Caco-2 (cell line): ENCODE results near the gene C5orf15. TPM values are rescaled to one million over a fixed set of nuclear protein-coding genes. Genes with fewer than 3 reads are reported as not detected.
A peak's percentile ranks its signal among the peaks of the same experiment; 100 is the strongest.
"Not testable (repeated sequence)": the region's sequence is repeated elsewhere in the genome, so short reads cannot be mapped to it uniquely, and the experiment has no call there.

Experiments used
- BruUV-seq: library from RNA; stranded (reverse); fragments of 400-500 nt; replicated peaks from 2 replicates; lab custom pipeline; 2021; lab: Mats Ljungman, UMichigan
- CTCF ChIA-PET: fragments of 300-600 bp; sonication (Branson Sonifier 250); formaldehyde crosslinking; loops from one replicate; lab custom pipeline; 2022; ENCODE audit warnings: antibody characterized with exemption; lab: Charles Lee
- POLR2A ChIA-PET: fragments of 300-600 bp; sonication (Branson Sonifier 250); formaldehyde crosslinking; loops from one replicate; lab custom pipeline; 2022; ENCODE audit warnings: antibody characterized with exemption; lab: Charles Lee
- DNase-seq, 2 experiments: peaks; one replicate each; pipeline versions ENCODE4 v3.0.0 to v3.0.0-alpha.2; 2020 to 2022
- H3K27me3 ChIP-seq: replicated peaks from 2 replicates; pipeline ENCODE4 v1.6.0; 2011; ENCODE audit warnings: low read length; ENCODE audit not compliant: control insufficient read depth, insufficient read depth
- H3K36me3 ChIP-seq: 2 replicates; pipeline ENCODE4 v1.5.1; 2011; ENCODE audit warnings: low read length; ENCODE audit not compliant: control insufficient read depth, insufficient read depth
- H3K4me1 ChIP-seq: fragments of 250-450 bp; sonication (Bioruptor Pico); 2 replicates; pipeline ENCODE4 v1.5.1; 2020; ENCODE audit warnings: mild to moderate bottlenecking
- H3K4me3 ChIP-seq: 2 replicates; pipeline ENCODE4 v1.5.1; 2011; ENCODE audit warnings: low read depth, mild to moderate bottlenecking, control low read depth, low read length
- H3K9me3 ChIP-seq: fragments of 250-450 bp; sonication (Bioruptor Pico); 2 replicates; pipeline ENCODE4 v1.5.1; 2020; ENCODE audit warnings: mild to moderate bottlenecking, moderate library complexity
- H3K27ac Mint-ChIP-seq: one replicate; pipeline ENCODE4 v1.8.0; 2022; ENCODE audit warnings: mixed read lengths; ENCODE audit not compliant: unreplicated experiment
- H3K27me3 Mint-ChIP-seq: one replicate; pipeline ENCODE4 v1.8.0; 2022; ENCODE audit warnings: mixed read lengths; ENCODE audit not compliant: insufficient read depth, unreplicated experiment
- H3K36me3 Mint-ChIP-seq: one replicate; pipeline ENCODE4 v1.8.0; 2022; ENCODE audit warnings: mild to moderate bottlenecking, mixed read lengths; ENCODE audit not compliant: insufficient read depth, unreplicated experiment
- H3K4me1 Mint-ChIP-seq: one replicate; pipeline ENCODE4 v1.8.0; 2022; ENCODE audit warnings: low read depth, mixed read lengths; ENCODE audit not compliant: unreplicated experiment
- H3K4me3 Mint-ChIP-seq: one replicate; pipeline ENCODE4 v1.8.0; 2022; ENCODE audit warnings: mild to moderate bottlenecking, moderate library complexity, mixed read lengths; ENCODE audit not compliant: unreplicated experiment
- H3K9me3 Mint-ChIP-seq: one replicate; pipeline ENCODE4 v1.8.0; 2022; ENCODE audit warnings: mixed read lengths; ENCODE audit not compliant: unreplicated experiment
- CTCF ChIP-seq, 2 experiments: fragments of 200-600 bp in 1 of 2; IDR thresholded peaks; 1 replicate in 1 of 2; 2 replicates in 1 of 2; pipeline versions ENCODE4 v1.5.1 to v1.8.0; 2011 to 2022; ENCODE audit warnings: antibody characterized with exemption in 1 of 2, control low read depth in 1 of 2, inconsistent platforms in 1 of 2, low read depth in 1 of 2, low read length in 1 of 2, mild to moderate bottlenecking in 1 of 2, moderate library complexity in 1 of 2; ENCODE audit not compliant: insufficient read depth in 1 of 2, severe bottlenecking in 1 of 2, unreplicated experiment in 1 of 2
- intact Hi-C: fragments of 100-400 bp; cut with micrococcal nuclease; formaldehyde crosslinking; loops from one replicate; pipeline ENCODE4 v1.10.0; 2022; ENCODE audit not compliant: unreplicated experiment
- total RNA-seq: library from RNA; stranded (reverse); gene quantifications from 2 replicates; pipeline ENCODE4 v1.2.3, GENCODE V29; 2022

The C5orf15 gene
- total RNA-seq, 1 experiment from 2014 or later, result 35.6 TPM

DNA sequence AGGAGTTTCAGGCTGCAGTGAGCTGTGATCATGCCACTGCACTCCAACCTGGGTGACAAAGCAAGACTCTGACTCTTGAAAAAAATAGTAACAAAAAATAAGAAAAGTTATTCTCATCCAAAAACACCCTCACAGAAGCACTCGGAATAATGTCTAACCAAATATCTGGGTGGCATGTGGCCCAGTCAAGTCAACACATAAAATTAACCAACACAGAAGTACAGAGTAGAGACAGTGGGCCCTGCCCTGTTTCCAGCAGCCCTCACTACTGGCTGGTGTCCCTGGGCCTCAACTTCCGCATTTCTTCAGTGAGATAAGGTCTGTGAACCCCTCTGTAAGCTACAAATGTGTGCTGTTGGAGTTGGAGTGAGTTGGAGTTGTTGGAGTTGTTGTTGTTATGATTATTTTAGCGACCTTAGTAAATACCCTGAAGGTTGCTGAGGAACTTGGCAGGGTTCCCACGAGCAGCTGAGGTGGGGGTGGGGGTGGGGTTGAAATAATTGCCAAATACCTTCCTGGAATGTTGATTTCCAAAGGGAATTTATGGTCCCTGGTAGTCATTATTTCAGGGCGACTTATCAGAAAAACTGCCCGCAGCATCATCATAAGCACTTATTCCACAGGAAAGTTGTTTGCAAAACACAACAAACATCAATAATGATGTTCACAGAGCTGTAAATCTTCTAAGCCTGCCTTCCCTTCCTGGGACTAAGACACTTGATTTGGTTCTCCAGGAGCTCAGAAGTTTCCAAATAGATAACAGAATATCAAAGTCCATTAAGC is 30.2 kb downstream of the C5orf15 start:
- H3K4me3 ChIP-seq, result no peak overlapping the region
- Mint-ChIP-seq H3K4me3 (no peak overlapping the region), H3K4me1 (peaks cover 7% of the 10 kb centered on the region), H3K36me3 (no peaks in the 10 kb centered on the region), H3K9me3 (peaks cover 17% of the 10 kb centered on the region), H3K27me3 (no peaks in the 10 kb centered on the region), H3K27ac (peak overlapping the region; percentile 55)
- TF ChIP-seq CTCF (IDR thresholded peaks at IDR 0.05; ENCODE audit: insufficient read depth in 1 of 2, low read depth in 1 of 2, low read length in 1 of 2, severe bottlenecking in 1 of 2, unreplicated experiment in 1 of 2), result no peak
- DNase-seq, result peak in 1 of 2 experiments; percentile 56
- H3K4me1 ChIP-seq, result peaks cover 22% of the 10 kb centered on the region
- no peaks in the 10 kb centered on the region for H3K9me3 ChIP-seq
- intact Hi-C loops, result no loop called here
- H3K36me3 ChIP-seq, result no peaks in the 10 kb centered on the region
- ChIA-PET CTCF (no interaction called here), POLR2A (interaction anchor here (0.8 kb wide), 1 partner anchor 31 kb away, joined by 5 read pairs; no protein-coding TSS in a partner anchor)
- H3K27me3 ChIP-seq, result no peaks in the 10 kb centered on the region
- no TSS peak for BruUV-seq

DNA sequence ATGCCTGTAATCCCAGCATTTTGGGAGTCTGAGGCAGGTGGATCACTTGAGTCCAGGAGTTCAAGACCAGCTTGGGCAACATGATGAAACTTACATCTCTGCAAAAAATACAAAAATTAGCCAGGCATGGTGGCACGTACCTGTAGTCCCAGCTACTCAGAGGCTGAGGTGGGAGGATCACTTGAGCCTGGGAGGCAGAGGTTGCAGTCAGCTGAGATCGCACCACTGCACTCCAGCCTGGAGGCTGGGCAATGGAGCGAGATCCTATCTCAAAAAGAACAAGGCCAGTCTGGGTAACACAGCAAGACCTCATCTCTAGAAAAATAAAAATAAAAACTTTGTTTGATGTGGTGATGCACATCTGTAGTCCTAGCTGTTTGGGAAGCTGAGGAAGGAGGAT is 30.8 kb downstream of the C5orf15 start:
- H3K27me3 ChIP-seq, H3K4me3 Mint-ChIP-seq, H3K9me3 ChIP-seq, H3K4me1 Mint-ChIP-seq, H3K36me3 Mint-ChIP-seq, intact Hi-C loops, CTCF ChIA-PET, H3K4me3 ChIP-seq, DNase-seq, H3K36me3 ChIP-seq, H3K27me3 Mint-ChIP-seq, BruUV-seq: not testable (repeated sequence)
- H3K4me1 ChIP-seq, result peaks cover 22% of the 10 kb centered on the region
- H3K27ac Mint-ChIP-seq, result peak overlapping the region; percentile 55
- POLR2A ChIA-PET, result interaction anchor here (0.8 kb wide), 1 partner anchor 32 kb away, joined by 5 read pairs; no protein-coding TSS in a partner anchor
- peaks cover 17% of the 10 kb centered on the region for H3K9me3 Mint-ChIP-seq

DNA sequence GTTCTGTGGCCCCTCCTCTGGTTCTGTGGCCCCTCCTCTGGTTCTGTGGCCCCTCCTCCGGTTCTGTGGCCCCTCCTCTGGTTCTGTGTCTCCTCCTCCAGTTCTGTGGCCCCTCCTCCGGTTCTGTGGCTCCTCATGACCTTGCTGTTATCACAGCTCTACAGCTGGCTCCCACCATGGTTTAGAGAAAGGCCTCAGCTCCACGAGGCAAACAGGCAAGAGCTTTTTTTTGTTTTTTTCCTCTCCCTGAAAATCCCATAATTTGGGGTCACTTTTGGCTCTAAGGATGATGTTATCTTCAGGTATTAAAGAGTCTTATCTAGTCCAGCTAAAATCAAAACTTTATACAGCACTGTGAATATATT is 31.8 kb downstream of the C5orf15 start:
- DNase-seq, result no peak
- Histone ChIP-seq H3K4me1 (peaks cover 22% of the 10 kb centered on the region), H3K27me3 (no peaks in the 10 kb centered on the region), H3K4me3 (no peak overlapping the region), H3K9me3 (no peaks in the 10 kb centered on the region), H3K36me3 (no peaks in the 10 kb centered on the region)
- Mint-ChIP-seq H3K4me3 (no peak overlapping the region), H3K4me1 (peaks cover 7% of the 10 kb centered on the region), H3K27me3 (no peaks in the 10 kb centered on the region), H3K9me3 (peaks cover 17% of the 10 kb centered on the region), H3K36me3 (no peaks in the 10 kb centered on the region), H3K27ac (no peak overlapping the region)
- intact Hi-C loops, result no loop called here
- ChIA-PET CTCF (no interaction called here), POLR2A (no interaction called here)
- no peak for TF ChIP-seq CTCF (IDR thresholded peaks at IDR 0.05; ENCODE audit: insufficient read depth in 1 of 2, low read depth in 1 of 2, low read length in 1 of 2, severe bottlenecking in 1 of 2, unreplicated experiment in 1 of 2)
- no TSS peak for BruUV-seq

GRCh38 chr5:133935991-133936650 is 32.3 kb downstream of the C5orf15 start:
- CTCF ChIA-PET, result not testable (repeated sequence)

More at GRCh38 chr5:133935991-133936650, 32.3 kb downstream of the C5orf15 start:
- H3K27me3 Mint-ChIP-seq, H3K27me3 ChIP-seq, intact Hi-C loops, POLR2A ChIA-PET, H3K36me3 ChIP-seq, H3K4me3 ChIP-seq, H3K9me3 ChIP-seq, H3K4me3 Mint-ChIP-seq, H3K27ac Mint-ChIP-seq, H3K4me1 Mint-ChIP-seq, H3K36me3 Mint-ChIP-seq, DNase-seq, BruUV-seq: not testable (repeated sequence)
- peaks cover 17% of the 10 kb centered on the region for H3K9me3 Mint-ChIP-seq
- H3K4me1 ChIP-seq, result peaks cover 22% of the 10 kb centered on the region
